Endothelial cell of umbilical vein (primary cell): Measurements from ENCODE around the gene PRG2. TPM values are rescaled to one million over a fixed set of nuclear protein-coding genes. Genes with fewer than 3 reads are reported as not detected.

Experiments used
- BruUV-seq: library from RNA; stranded (reverse); fragments of 400-500 nt; replicated peaks from 2 replicates; lab custom pipeline; 2021; lab: Mats Ljungman, UMichigan
- CTCF ChIA-PET: fragments of 300-600, 350-600 bp; sonication (Branson Sonifier 250); formaldehyde crosslinking; loops from one replicate; lab custom pipeline; 2021; ENCODE audit warnings: antibody characterized with exemption, inconsistent platforms; lab: Charles Lee
- POLR2A ChIA-PET: fragments of 300-600, 350-600 bp; sonication (Branson Sonifier 250); formaldehyde crosslinking; loops from one replicate; lab custom pipeline; 2021; ENCODE audit warnings: antibody characterized with exemption, inconsistent platforms; lab: Charles Lee
- DNase-seq: peaks from one replicate; pipeline ENCODE4 v3.0.0-alpha.2; 2011; ENCODE audit warnings: low read depth, low spot score
- FAIRE-seq: peaks from 2 replicates; lab custom pipeline; 2011; peaks lifted over from hg19 to GRCh38; lab: Jason Lieb, UNC
- H2AFZ ChIP-seq: 2 replicates; pipeline ENCODE4 v1.6.0; 2012; ENCODE audit warnings: low read depth, low read length, control low read depth, inconsistent platforms
- H3K27ac ChIP-seq: 2 replicates; pipeline ENCODE4 v1.5.1; 2011; ENCODE audit warnings: low read depth, mild to moderate bottlenecking, control low read depth, low read length, moderate library complexity; ENCODE audit not compliant: insufficient read depth
- H3K27me3 ChIP-seq, 2 experiments: 2 replicates each; pipeline versions ENCODE4 v1.6.0 to v1.6.1; 2011; ENCODE audit warnings: low read length in 2 of 2, mixed read lengths in 1 of 2; ENCODE audit not compliant: control insufficient read depth in 2 of 2, insufficient read depth in 2 of 2
- H3K36me3 ChIP-seq, 2 experiments: 2 replicates in 1 of 2; 3 replicates in 1 of 2; pipeline ENCODE4 v1.5.1; 2011; ENCODE audit warnings: low read length in 2 of 2, mild to moderate bottlenecking in 1 of 2, moderate library complexity in 1 of 2; ENCODE audit not compliant: control insufficient read depth in 2 of 2, insufficient read depth in 2 of 2; ENCODE audit errors: extremely low read depth in 1 of 2
- H3K4me1 ChIP-seq: 3 replicates; pipeline ENCODE4 v1.5.1; 2011; ENCODE audit warnings: mild to moderate bottlenecking, low read length; ENCODE audit not compliant: control insufficient read depth, insufficient read depth; ENCODE audit errors: extremely low read depth
- H3K4me2 ChIP-seq: 2 replicates; pipeline ENCODE4 v1.6.1; 2011; ENCODE audit warnings: low read length, control low read depth, mixed read lengths; ENCODE audit not compliant: insufficient read depth
- H3K4me3 ChIP-seq, 3 experiments: fragments of 200-600 bp in 1 of 3; sonication (generic), shearing (Covaris generic) in 1 of 3; replicated peaks in 1 of 3; 2 replicates each; pipeline ENCODE4 v1.5.1; 2011 to 2016; ENCODE audit warnings: control low read depth in 3 of 3, low read length in 3 of 3, mild to moderate bottlenecking in 2 of 3, inconsistent platforms in 1 of 3, low read depth in 1 of 3, moderate library complexity in 1 of 3; ENCODE audit not compliant: insufficient read depth in 1 of 3
- H3K79me2 ChIP-seq: 2 replicates; pipeline ENCODE4 v1.6.0; 2012; ENCODE audit warnings: low read length, inconsistent platforms; ENCODE audit not compliant: control insufficient read depth, insufficient read depth
- H3K9ac ChIP-seq: replicated peaks from 2 replicates; pipeline ENCODE3; 2011; ENCODE audit warnings: low read length, control low read depth; ENCODE audit not compliant: insufficient read depth; ENCODE audit errors: extremely low read depth
- H3K9me1 ChIP-seq: replicated peaks from 3 replicates; pipeline ENCODE4 v1.6.0; 2011; ENCODE audit warnings: mild to moderate bottlenecking, low read length; ENCODE audit not compliant: control insufficient read depth, insufficient read depth; ENCODE audit errors: extremely low read depth
- H3K9me3 ChIP-seq: replicated peaks from 2 replicates; pipeline ENCODE4 v1.5.1; 2012; ENCODE audit warnings: low read length, inconsistent platforms; ENCODE audit not compliant: control insufficient read depth, insufficient read depth
- H4K20me1 ChIP-seq: replicated peaks from 2 replicates; pipeline ENCODE3; 2011; ENCODE audit warnings: mild to moderate bottlenecking, low read length; ENCODE audit not compliant: control insufficient read depth, insufficient read depth; ENCODE audit errors: extremely low read depth
- CTCF ChIP-seq, 2 donors: IDR thresholded peaks; 1 replicate in 1 of 2; 2 replicates in 1 of 2; pipeline ENCODE4 v1.5.1; 2011; ENCODE audit warnings: low read length in 2 of 2, mild to moderate bottlenecking in 2 of 2, moderate library complexity in 2 of 2, control low read depth in 1 of 2, inconsistent platforms in 1 of 2, low read depth in 1 of 2; ENCODE audit not compliant: insufficient read depth in 1 of 2; ENCODE audit errors: extremely low read depth in 1 of 2
- EZH2 ChIP-seq: IDR thresholded peaks from 2 replicates; pipeline ENCODE4 v1.6.1; 2012; ENCODE audit warnings: borderline replicate concordance, low read depth, mild to moderate bottlenecking, moderate library complexity, low read length, inconsistent platforms; ENCODE audit not compliant: severe bottlenecking
- FOS ChIP-seq: IDR thresholded peaks from 2 replicates; pipeline ENCODE4 v1.6.1; 2011; ENCODE audit warnings: mild to moderate bottlenecking, low read length, moderate library complexity, borderline replicate concordance; ENCODE audit not compliant: insufficient read depth
- GATA2 ChIP-seq: IDR thresholded peaks from 2 replicates; pipeline ENCODE4 v1.7.0; 2011; ENCODE audit warnings: low read depth, mild to moderate bottlenecking, moderate library complexity, mixed read lengths, low read length; ENCODE audit not compliant: insufficient read length, insufficient read depth
- JUN ChIP-seq: IDR thresholded peaks from 2 replicates; pipeline ENCODE4 v1.6.1; 2011; ENCODE audit warnings: borderline replicate concordance, low read depth; ENCODE audit not compliant: insufficient read length, insufficient read depth
- MAX ChIP-seq: IDR thresholded peaks from 2 replicates; pipeline ENCODE4 v1.6.1; 2011; ENCODE audit not compliant: insufficient read depth, insufficient read length
- MYC ChIP-seq: IDR thresholded peaks from one replicate; pipeline ENCODE4 v1.6.1; 2011; ENCODE audit warnings: mild to moderate bottlenecking, low read depth, low read length
- POLR2A ChIP-seq: IDR thresholded peaks from 2 replicates; pipeline ENCODE4 v1.6.1; 2012; ENCODE audit warnings: low read depth, mild to moderate bottlenecking, control low read depth, low read length
- POLR2AphosphoS5 ChIP-seq: IDR thresholded peaks from 2 replicates; pipeline ENCODE4 v1.6.1; 2012; ENCODE audit warnings: low read depth, mild to moderate bottlenecking, control low read depth, low read length, moderate library complexity; ENCODE audit not compliant: insufficient read depth
- dilution Hi-C: fragments of 300-500 bp; cut with MboI; formaldehyde crosslinking; loops from one replicate; pipeline ENCODE4 v1.15.0; 2019; ENCODE audit warnings: low sequenced_read_pairs; ENCODE audit not compliant: extremely low pct_ligation_motif_present
- intact Hi-C: fragments of 100-400 bp; cut with micrococcal nuclease; formaldehyde crosslinking; loops from one replicate; pipeline ENCODE4 v1.10.0; 2022
- polyA plus RNA-seq, 4 experiments: library from polyadenylated mRNA; depleted of rRNA in 3 of 4; stranded (reverse) in 3 of 4; unstranded in 1 of 4; fragments of >200 nt; gene quantifications; 2 replicates each; pipeline versions ENCODE4 v1.2.1 to v1.2.3, GENCODE V29; 2011 to 2012; ENCODE audit warnings: missing spikeins in 1 of 4
- total RNA-seq: library from RNA; stranded (reverse); gene quantifications from 2 replicates; pipeline ENCODE4 v1.2.3, GENCODE V29; 2021

Gene PRG2
- total and polyA plus RNA-seq, 2 donors (not counting 3 experiments of a cell fraction or from before 2014, with no cell fraction given), result 0.08 to 0.55 TPM

GRCh38 chr11:57359396-57359795 lies 31.1 kb downstream of the PRG2 start:
- intact Hi-C loops, result no loop called here

More at GRCh38 chr11:57359396-57359795, 31.1 kb downstream of the PRG2 start:
- BruUV-seq, result no TSS peak
- Histone ChIP-seq H3K4me2 (no peak overlapping the region), H4K20me1 (no peaks in the 10 kb centered on the region), H3K27me3 (peaks cover 0 to 5% of the 10 kb centered on the region in 2 experiments), H3K79me2 (no peaks in the 10 kb centered on the region), H3K9me3 (no peaks in the 10 kb centered on the region), H3K36me3 (no peaks in the 10 kb centered on the region), H3K9ac (no peak overlapping the region), H3K4me1 (no peaks in the 10 kb centered on the region), H3K4me3 (no peak overlapping the region), H3K27ac (no peak overlapping the region), H2AFZ (no peak overlapping the region), H3K9me1 (no peaks in the 10 kb centered on the region)
- CTCF ChIA-PET, result interaction anchor here (1.1 to 2.7 kb wide), 4 partner anchors 9 to 99 kb away, joined by 3 to 13 read pairs (median 4); no protein-coding TSS in a partner anchor
- FAIRE-seq, result no peak
- dilution Hi-C loops, result no loop called here
- POLR2A ChIA-PET, result no interaction called here
- TF ChIP-seq MAX (no peak), FOS (no peak), POLR2A (no peak), JUN (no peak), MYC (no peak), EZH2 (no peak), GATA2 (no peak), POLR2AphosphoS5 (no peak), CTCF (IDR thresholded peaks at IDR 0.05; ENCODE audit: extremely low read depth in 1 of 2, insufficient read depth in 1 of 2, low read depth in 1 of 2, low read length in 2 of 2) (no peak)
- no peak for DNase-seq
